ENCODE results near the gene FHOD1. TPM values are rescaled to one million over a fixed set of nuclear protein-coding genes. Genes with fewer than 3 reads are reported as not detected.
A peak's percentile ranks its signal among the peaks of the same experiment; 100 is the strongest.

Gene FHOD1
- polyA plus RNA-seq, 1 experiment, result 21.2 TPM

GRCh38 chr16:67280090-67281015 lies 33.1 kb upstream of the FHOD1 start:
- Histone ChIP-seq H3K27ac (ENCODE audit: low read depth, low read length) (no peak overlapping the region), H3K4me3 (ENCODE audit: low read depth, low read length) (no peak overlapping the region), H3K9me3 (ENCODE audit: control insufficient read depth, insufficient read depth, low read length) (no peaks in the 10 kb centered on the region; the same call in 1 of the 2 replicates), H3K27me3 (ENCODE audit: control insufficient read depth, insufficient read depth, low read length) (no peaks in the 10 kb centered on the region)
- ChIA-PET CTCF (interaction anchor here (0.6 to 1.3 kb wide), 3 partner anchors 8 to 113 kb away, joined by 3 to 8 read pairs (median 3); no protein-coding TSS in a partner anchor), POLR2A (no interaction called here)
- TF ChIP-seq CTCF (IDR thresholded peaks at IDR 0.05; ENCODE audit: low read depth, low read length), result no peak
- no peak for DNase-seq (ENCODE audit: low read depth, low spot score)

DNA sequence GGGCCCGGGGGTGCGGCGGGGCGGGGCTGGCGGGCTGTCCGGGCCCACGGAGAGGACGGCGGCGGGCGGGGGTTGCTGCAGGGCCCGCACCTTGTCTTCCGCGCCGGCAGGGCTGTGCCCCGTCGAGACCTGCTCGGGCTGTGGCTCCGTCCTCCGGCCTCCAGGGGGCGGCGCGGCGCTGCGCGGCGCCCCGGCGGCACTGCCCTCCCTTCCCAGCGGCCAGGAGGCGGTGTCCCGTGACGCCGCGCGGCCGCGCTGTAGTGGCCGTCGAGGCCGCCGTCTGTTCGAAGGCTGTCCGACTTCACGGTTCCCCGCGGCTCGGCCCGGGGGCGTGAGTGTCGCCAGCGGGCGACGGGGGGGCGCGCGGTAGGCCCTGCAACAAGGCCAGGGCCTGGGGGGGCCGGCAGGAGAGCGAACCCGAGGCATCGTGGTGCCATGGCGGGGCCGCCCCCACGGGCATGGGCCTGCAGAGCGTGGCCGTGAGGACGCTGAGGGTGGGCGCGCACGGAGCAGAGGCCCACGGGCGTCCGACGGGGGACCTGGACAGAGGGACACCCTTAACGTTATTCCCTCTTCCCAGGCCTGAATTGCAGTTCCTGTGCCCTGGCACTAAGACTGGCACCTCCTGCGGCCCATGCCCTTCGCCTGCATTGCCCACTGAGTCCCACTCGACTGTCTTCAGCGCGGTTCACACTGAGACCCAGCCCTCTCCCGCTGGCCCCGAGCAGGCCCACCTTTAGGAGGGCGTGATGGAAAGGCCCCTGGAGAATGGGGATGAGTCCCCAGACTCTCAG lies 32.2 kb upstream of the FHOD1 start, which contains the start of gene PLEKHG4:
Gene PLEKHG4, plus strand, starts transcription at position 237 of the 794 bp plus-strand sequence. Its CDS starts 513 bp downstream, at position 750.
- TF ChIP-seq CTCF (IDR thresholded peaks at IDR 0.05; ENCODE audit: low read depth, low read length), result peak; percentile 55
- ChIA-PET POLR2A (no interaction called here), CTCF (interaction anchor here (0.8 to 1.3 kb wide), 3 partner anchors 9 to 103 kb away, joined by 3 to 8 read pairs (median 3); no protein-coding TSS in a partner anchor)
- no peak for DNase-seq (ENCODE audit: low read depth, low spot score)
- H3K27me3 ChIP-seq (ENCODE audit: control insufficient read depth, insufficient read depth, low read length), result no peaks in the 10 kb centered on the region
- peak within 1 kb of the TSS; percentile 68 for H3K4me3 ChIP-seq (ENCODE audit: low read depth, low read length)
- H3K27ac ChIP-seq (ENCODE audit: low read depth, low read length), result peak within 1 kb of the TSS; percentile 98
- H3K9me3 ChIP-seq (ENCODE audit: control insufficient read depth, insufficient read depth, low read length), result no peaks in the 10 kb centered on the region; the same call in 1 of the 2 replicates

DNA sequence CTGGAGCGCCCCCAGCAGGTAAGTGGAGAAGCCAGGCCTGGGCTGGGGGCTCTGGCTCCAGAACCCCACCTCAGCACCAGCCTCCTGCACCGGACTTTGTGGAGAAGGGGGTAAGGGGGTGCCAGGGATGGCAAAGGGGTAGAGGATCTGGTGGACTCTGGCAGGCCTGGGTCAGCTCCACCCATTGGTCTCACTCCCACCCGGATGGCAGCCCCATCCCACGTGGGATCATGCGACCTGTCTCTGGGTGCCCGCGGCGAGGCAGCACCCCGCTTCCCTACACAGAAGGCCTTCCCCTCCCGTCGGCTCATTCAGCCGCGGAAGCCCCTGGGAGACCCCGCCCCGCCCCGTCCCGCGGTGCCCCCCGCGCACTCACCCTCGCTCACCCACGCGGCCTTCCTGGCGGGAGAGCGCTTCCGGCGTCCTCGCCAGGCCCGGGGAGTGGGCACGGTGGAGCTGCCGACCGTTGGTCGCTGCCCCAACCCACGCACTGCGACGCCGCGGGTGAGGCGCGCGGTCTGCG lies 31.6 kb upstream of the FHOD1 start:
- TF ChIP-seq CTCF (IDR thresholded peaks at IDR 0.05; ENCODE audit: low read depth, low read length), result peak; percentile 35; the same call in 1 of the 2 replicates
- no peak for DNase-seq (ENCODE audit: low read depth, low spot score)
- Histone ChIP-seq H3K27ac (ENCODE audit: low read depth, low read length) (peak overlapping the region; percentile 98), H3K4me3 (ENCODE audit: low read depth, low read length) (peak overlapping the region; percentile 68), H3K9me3 (ENCODE audit: control insufficient read depth, insufficient read depth, low read length) (no peaks in the 10 kb centered on the region; the same call in 1 of the 2 replicates), H3K27me3 (ENCODE audit: control insufficient read depth, insufficient read depth, low read length) (no peaks in the 10 kb centered on the region)
- CTCF ChIA-PET, result interaction anchor here (0.8 to 2.3 kb wide), 5 partner anchors 18 to 149 kb away, joined by 3 to 7 read pairs (median 4); partner anchors contain the start of gene ZDHHC1
- POLR2A ChIA-PET, result interaction anchor here (1.5 kb wide), 1 partner anchor 114 kb away, joined by 4 read pairs; the partner anchor contains the start of gene TPPP3

DNA sequence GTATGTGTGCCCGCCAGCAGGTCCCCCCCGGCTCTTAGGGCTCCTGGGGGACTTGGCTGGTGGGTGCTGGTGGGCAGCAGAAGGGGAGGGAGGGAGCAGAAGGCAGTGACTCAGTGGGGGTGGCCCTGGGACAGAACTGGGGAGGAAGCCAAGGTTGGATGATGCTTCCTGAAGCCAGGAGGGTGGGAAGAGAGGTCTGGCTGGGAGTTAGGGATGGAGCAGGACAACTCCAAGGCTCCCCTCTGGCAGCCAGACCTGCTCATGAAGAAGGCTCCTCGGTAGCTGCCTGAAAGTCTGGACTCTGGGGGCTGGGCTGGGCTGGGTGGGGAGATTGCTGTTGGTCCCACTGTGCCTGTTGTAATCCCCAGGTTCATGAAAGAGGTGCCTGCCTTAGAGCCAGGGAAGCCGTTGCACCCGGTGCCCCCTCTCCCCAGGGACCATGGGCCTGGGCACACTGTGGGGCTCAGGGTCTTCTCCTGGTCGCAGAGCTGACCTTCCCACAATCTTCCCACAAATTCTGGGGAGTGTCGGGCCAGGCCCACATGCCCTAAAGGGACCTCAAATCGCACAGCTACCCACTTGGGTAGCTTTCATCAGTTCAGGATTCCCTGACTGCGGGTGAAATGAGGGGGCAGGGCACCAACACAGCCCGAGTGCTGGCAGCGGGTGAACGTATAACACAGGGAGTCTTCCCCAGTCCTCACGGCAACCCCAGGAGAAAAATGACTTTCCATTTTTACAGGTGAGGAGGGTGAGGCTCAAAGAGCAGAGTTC lies 30.9 kb upstream of the FHOD1 start:
- POLR2A ChIA-PET, result interaction anchor here (0.7 to 1.5 kb wide), 5 partner anchors 10 to 139 kb away, joined by 3 to 6 read pairs (median 4); partner anchors contain the start of genes FHOD1 and TPPP3
- CTCF ChIA-PET, result interaction anchor here (0.8 to 2.3 kb wide), 6 partner anchors 18 to 188 kb away, joined by 3 to 7 read pairs (median 4); partner anchors contain the start of gene ZDHHC1

More for the DNA sequence above, 30.9 kb upstream of the FHOD1 start:
- TF ChIP-seq CTCF (IDR thresholded peaks at IDR 0.05; ENCODE audit: low read depth, low read length), result no peak; the same call in 1 of the 2 replicates
- H3K27me3 ChIP-seq (ENCODE audit: control insufficient read depth, insufficient read depth, low read length), result no peaks in the 10 kb centered on the region
- peak overlapping the region; percentile 68 for H3K4me3 ChIP-seq (ENCODE audit: low read depth, low read length)
- H3K27ac ChIP-seq (ENCODE audit: low read depth, low read length), result peak overlapping the region; percentile 98
- no peak for DNase-seq (ENCODE audit: low read depth, low spot score)
- H3K9me3 ChIP-seq (ENCODE audit: control insufficient read depth, insufficient read depth, low read length), result no peaks in the 10 kb centered on the region; the same call in 1 of the 2 replicates
